Neural cell (in vitro differentiated cells): ENCODE results near the gene CPVL. TPM values are rescaled to one million over a fixed set of nuclear protein-coding genes. Genes with fewer than 3 reads are reported as not detected.

ENCODE experiments used
- H2AFZ ChIP-seq: fragments of 200-600, 300-800 bp; sonication (generic), shearing (Covaris generic); 2 replicates; pipeline ENCODE4 v1.6.0; 2014; ENCODE audit warnings: low read depth, mild to moderate bottlenecking, antibody characterized with exemption, low read length, moderate library complexity
- H3F3A ChIP-seq: fragments of 200-600 bp; shearing (Covaris generic); 2 replicates; pipeline ENCODE4 v1.6.1; 2016; ENCODE audit warnings: mild to moderate bottlenecking, moderate library complexity, mixed read lengths, antibody characterized with exemption, low read length; ENCODE audit not compliant: insufficient read depth, poor library complexity, severe bottlenecking
- H3K27ac ChIP-seq: fragments of 200-600, 300-800 bp; sonication (generic), shearing (Covaris generic); 2 replicates; pipeline ENCODE4 v1.5.1; 2014; ENCODE audit warnings: mild to moderate bottlenecking, low read length, moderate library complexity
- H3K27me3 ChIP-seq: fragments of 300-800, 200-600 bp; sonication (generic), shearing (Covaris generic); 2 replicates; pipeline ENCODE4 v1.6.0; 2014; ENCODE audit warnings: mild to moderate bottlenecking, low read depth, low read length, moderate library complexity; ENCODE audit not compliant: insufficient read depth
- H3K36me3 ChIP-seq: fragments of 300-800, 200-600 bp; sonication (generic), shearing (Covaris generic); 2 replicates; pipeline ENCODE4 v1.5.1; 2014; ENCODE audit warnings: mild to moderate bottlenecking, antibody characterized with exemption, low read length, moderate library complexity; ENCODE audit not compliant: insufficient read depth
- H3K4me2 ChIP-seq: fragments of 300-800, 200-600 bp; sonication (generic), shearing (Covaris generic); 2 replicates; pipeline ENCODE4 v1.6.0; 2014; ENCODE audit warnings: mild to moderate bottlenecking, low read length
- H3K4me3 ChIP-seq: fragments of 300-800, 200-600 bp; sonication (generic), shearing (Covaris generic); 2 replicates; pipeline ENCODE4 v1.5.1; 2014; ENCODE audit warnings: mild to moderate bottlenecking, low read length, moderate library complexity
- H3K79me2 ChIP-seq: fragments of 200-600 bp; shearing (Covaris generic); replicated peaks from 2 replicates; pipeline ENCODE4 v1.6.0; 2014; ENCODE audit warnings: mild to moderate bottlenecking, low read length, moderate library complexity; ENCODE audit not compliant: insufficient read depth
- H3K9ac ChIP-seq: fragments of 300-800, 200-600 bp; sonication (generic), shearing (Covaris generic); 2 replicates; pipeline ENCODE4 v1.6.1; 2016; ENCODE audit warnings: mild to moderate bottlenecking, low read length, mixed read lengths
- H3K9me2 ChIP-seq: fragments of 200-600 bp; shearing (Covaris generic); 2 replicates; pipeline ENCODE4 v1.6.1; 2016; ENCODE audit warnings: mild to moderate bottlenecking, low read length, mixed read lengths; ENCODE audit not compliant: insufficient read depth
- H3K9me3 ChIP-seq: fragments of 200-600, 300-800 bp; sonication (generic), shearing (Covaris generic); 2 replicates; pipeline ENCODE4 v1.6.1; 2016; ENCODE audit warnings: mild to moderate bottlenecking, mixed run types, low read length, moderate library complexity, mixed read lengths
- H4K20me1 ChIP-seq: fragments of 200-600 bp; shearing (Covaris generic); 2 replicates; pipeline ENCODE4 v1.6.1; 2016; ENCODE audit warnings: mild to moderate bottlenecking, mixed run types; ENCODE audit not compliant: insufficient read depth
- EP300 ChIP-seq: fragments of 450-650 bp; conservative IDR thresholded peaks from 2 replicates; pipeline ENCODE4 v1.6.1; 2014; ENCODE audit warnings: antibody characterized with exemption, mild to moderate bottlenecking, moderate library complexity; ENCODE audit not compliant: poor library complexity, severe bottlenecking
- REST ChIP-seq: IDR thresholded peaks from 2 replicates; pipeline ENCODE4 v1.6.1; 2012; ENCODE audit warnings: borderline replicate concordance
- SMC3 ChIP-seq: fragments of 450-650 bp; conservative IDR thresholded peaks from 2 replicates; pipeline ENCODE4 v1.6.1; 2014; ENCODE audit warnings: antibody characterized with exemption, mild to moderate bottlenecking, moderate library complexity; ENCODE audit not compliant: poor library complexity
- TAF1 ChIP-seq: IDR thresholded peaks from 2 replicates; pipeline ENCODE4 v1.6.1; 2012; ENCODE audit warnings: low read depth
- polyA plus RNA-seq: library from polyadenylated mRNA; depleted of rRNA; stranded (reverse); fragments of >200 nt; gene quantifications from 2 replicates; pipeline ENCODE4 v1.2.3, GENCODE V29; 2014
- TF ChIP-seq, protein P1 (sequence below): fragments of 450-650 bp; IDR thresholded peaks from 2 replicates; pipeline ENCODE4 v1.5.1; 2014; ENCODE audit warnings: antibody characterized with exemption, mild to moderate bottlenecking, moderate library complexity; ENCODE audit not compliant: poor library complexity, severe bottlenecking

Gene CPVL
- polyA plus RNA-seq, 1 donor from 2014 or later, result 13.0 TPM

- H3K4me2 ChIP-seq, result peak overlapping the region; percentile 94
- H3K9me3 ChIP-seq, result no peaks in the 10 kb centered on the region
- no peaks in the 10 kb centered on the region for H4K20me1 ChIP-seq
- peak overlapping the region; percentile 98 for H3K9ac ChIP-seq
- no peaks in the 10 kb centered on the region for H3K27me3 ChIP-seq
- H3K36me3 ChIP-seq, result no peaks in the 10 kb centered on the region
- peak overlapping the region; percentile 97 for H3K27ac ChIP-seq
- no peak overlapping the region for H2AFZ ChIP-seq
- H3K4me3 ChIP-seq, result peak overlapping the region; percentile 87
- TF ChIP-seq, protein P1, sequence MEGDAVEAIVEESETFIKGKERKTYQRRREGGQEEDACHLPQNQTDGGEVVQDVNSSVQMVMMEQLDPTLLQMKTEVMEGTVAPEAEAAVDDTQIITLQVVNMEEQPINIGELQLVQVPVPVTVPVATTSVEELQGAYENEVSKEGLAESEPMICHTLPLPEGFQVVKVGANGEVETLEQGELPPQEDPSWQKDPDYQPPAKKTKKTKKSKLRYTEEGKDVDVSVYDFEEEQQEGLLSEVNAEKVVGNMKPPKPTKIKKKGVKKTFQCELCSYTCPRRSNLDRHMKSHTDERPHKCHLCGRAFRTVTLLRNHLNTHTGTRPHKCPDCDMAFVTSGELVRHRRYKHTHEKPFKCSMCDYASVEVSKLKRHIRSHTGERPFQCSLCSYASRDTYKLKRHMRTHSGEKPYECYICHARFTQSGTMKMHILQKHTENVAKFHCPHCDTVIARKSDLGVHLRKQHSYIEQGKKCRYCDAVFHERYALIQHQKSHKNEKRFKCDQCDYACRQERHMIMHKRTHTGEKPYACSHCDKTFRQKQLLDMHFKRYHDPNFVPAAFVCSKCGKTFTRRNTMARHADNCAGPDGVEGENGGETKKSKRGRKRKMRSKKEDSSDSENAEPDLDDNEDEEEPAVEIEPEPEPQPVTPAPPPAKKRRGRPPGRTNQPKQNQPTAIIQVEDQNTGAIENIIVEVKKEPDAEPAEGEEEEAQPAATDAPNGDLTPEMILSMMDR, result no peak
- TF ChIP-seq TAF1, result no peak
- no peak for TF ChIP-seq SMC3
- peaks cover 18% of the 10 kb centered on the region for H3F3A ChIP-seq
- H3K9me2 ChIP-seq, result no peaks in the 10 kb centered on the region
- peaks cover 46% of the 10 kb centered on the region for H3K79me2 ChIP-seq
Measured at GRCh38 chr7:29192811-29193210, 46.5 kb upstream of the CPVL start.

GRCh38 chr7:29192323-29192722 is 46.0 kb upstream of the CPVL start:
- peak overlapping the region; percentile 97 for H3K27ac ChIP-seq

More at GRCh38 chr7:29192323-29192722, 46.0 kb upstream of the CPVL start:
- Histone ChIP-seq H3K9me2 (no peaks in the 10 kb centered on the region), H3K27me3 (no peaks in the 10 kb centered on the region), H3K79me2 (peaks cover 41% of the 10 kb centered on the region), H2AFZ (no peak overlapping the region), H3K4me2 (no peak overlapping the region), H3K9me3 (no peaks in the 10 kb centered on the region), H4K20me1 (no peaks in the 10 kb centered on the region), H3K4me3 (no peak overlapping the region), H3K9ac (no peak overlapping the region), H3K36me3 (no peaks in the 10 kb centered on the region), H3F3A (peaks cover 18% of the 10 kb centered on the region)
- TF ChIP-seq TAF1 (no peak), EP300 (no peak), SMC3 (no peak), REST (no peak)
- TF ChIP-seq, protein P1, result no peak
